ENCODE measurements around the gene RAB23.
"Not testable (repeated sequence)": the region's sequence is repeated elsewhere in the genome, so short reads cannot be mapped to it uniquely, and the experiment has no call there.

RAB23 gene

GRCh38 chr6:57243526-57243925, 21.4 kb upstream of the RAB23 start:
- not testable (repeated sequence) for DNase-seq (ENCODE audit: low read depth, low spot score)

GRCh38 chr6:57242505-57242904, 20.4 kb upstream of the RAB23 start:
- DNase-seq (ENCODE audit: low read depth, low spot score), result no peak

GRCh38 chr6:57226221-57226620, 4.1 kb upstream of the RAB23 start:
- peak; percentile 54 for DNase-seq (ENCODE audit: low read depth, low spot score)

- no peak for DNase-seq (ENCODE audit: low read depth, low spot score)
Measured at GRCh38 chr6:57224769-57225515, 2.8 kb upstream of the RAB23 start.

- DNase-seq (ENCODE audit: low read depth, low spot score), result no peak
Measured at GRCh38 chr6:57222743-57223077, 603 bp upstream of the RAB23 start.

GRCh38 chr6:57221191-57221935, 744 bp downstream of the RAB23 start:
- peak; percentile 95 for DNase-seq (ENCODE audit: low read depth, low spot score)

GRCh38 chr6:57220083-57220703, 1.9 kb downstream of the RAB23 start:
- DNase-seq (ENCODE audit: low read depth, low spot score), result no peak

GRCh38 chr6:57217270-57217669, 4.8 kb downstream of the RAB23 start:
- DNase-seq (ENCODE audit: low read depth, low spot score), result no peak

- no peak for DNase-seq (ENCODE audit: low read depth, low spot score)
Measured at GRCh38 chr6:57216235-57217101, 5.6 kb downstream of the RAB23 start.

GRCh38 chr6:57215260-57215659, 6.8 kb downstream of the RAB23 start:
- no peak for DNase-seq (ENCODE audit: low read depth, low spot score)

GRCh38 chr6:57210060-57210459, 12.0 kb downstream of the RAB23 start:
- no peak for DNase-seq (ENCODE audit: low read depth, low spot score)

- no peak for DNase-seq (ENCODE audit: low read depth, low spot score)
Measured at GRCh38 chr6:57209030-57209429, 13.1 kb downstream of the RAB23 start.

- DNase-seq (ENCODE audit: low read depth, low spot score), result no peak
Measured at GRCh38 chr6:57207872-57208271, 14.2 kb downstream of the RAB23 start.

- DNase-seq (ENCODE audit: low read depth, low spot score), result no peak
Measured at GRCh38 chr6:57207141-57207540, 15.0 kb downstream of the RAB23 start.

- no peak for DNase-seq (ENCODE audit: low read depth, low spot score)
Measured at GRCh38 chr6:57205550-57206328, 16.4 kb downstream of the RAB23 start.

GRCh38 chr6:57201718-57202117, 20.4 kb downstream of the RAB23 start:
- DNase-seq (ENCODE audit: low read depth, low spot score), result no peak

GRCh38 chr6:57198926-57199636, 23.0 kb downstream of the RAB23 start:
- peak; percentile 35 for DNase-seq (ENCODE audit: low read depth, low spot score)

GRCh38 chr6:57195457-57195856, 26.6 kb downstream of the RAB23 start:
- DNase-seq (ENCODE audit: low read depth, low spot score), result no peak

- no peak for DNase-seq (ENCODE audit: low read depth, low spot score)
Measured at GRCh38 chr6:57193177-57193576, 28.9 kb downstream of the RAB23 start.

GRCh38 chr6:57190140-57190539, 32.0 kb downstream of the RAB23 start:
- no peak for DNase-seq (ENCODE audit: low read depth, low spot score)

Measured in ELF-1 (cell line).